Measurements from ENCODE around the gene YOD1. TPM values are rescaled to one million over a fixed set of nuclear protein-coding genes. Genes with fewer than 3 reads are reported as not detected.

YOD1 gene
- total and polyA plus RNA-seq, 2 of the 4 experiments (the other 2 are of a cell fraction), result 1.8 to 5.4 TPM

DNA sequence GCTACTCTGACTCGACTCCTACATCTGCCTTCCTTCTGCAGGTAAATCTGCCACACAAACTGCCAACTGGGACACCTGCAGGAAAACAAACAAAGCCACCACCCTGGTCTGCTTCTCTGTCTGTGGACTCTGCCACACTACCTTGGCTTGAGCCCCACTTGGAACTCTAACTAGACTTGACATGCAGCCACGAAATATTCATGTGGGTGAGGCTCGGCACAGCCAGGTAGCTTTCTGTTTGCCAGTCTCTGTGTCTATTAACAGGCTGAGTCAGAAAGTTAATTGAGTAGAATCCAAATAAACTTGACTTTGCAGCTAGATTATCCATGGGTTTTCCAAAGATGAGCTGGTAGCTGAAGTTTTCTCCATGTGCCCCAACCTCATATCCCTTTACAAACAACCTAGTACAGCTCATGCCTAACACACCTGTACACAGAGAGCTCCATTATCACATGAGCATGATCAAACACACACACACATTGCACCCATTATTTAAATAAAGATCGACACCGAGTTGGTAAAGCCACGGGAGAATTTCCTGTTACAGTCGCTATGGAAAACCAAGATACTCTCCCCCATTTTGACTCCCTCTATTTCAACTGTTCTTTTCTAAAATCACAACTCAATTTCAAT, 19.3 kb downstream of the YOD1 start:
- no peak overlapping the region for H3K14ac ChIP-seq (replicated peaks; ENCODE audit: low read depth, low read length)
- no peak overlapping the region for H3K9ac ChIP-seq (ENCODE audit: low read depth, low read length)
- in situ Hi-C loops (cut with MboI; ENCODE audit: low sequenced_read_pairs) (no loop called here), intact Hi-C loops (cut with micrococcal nuclease) (no loop called here), dilution Hi-C loops (cut with HindIII; ENCODE audit: low sequenced_read_pairs, unreplicated experiment) (no loop called here)
- H3K18ac ChIP-seq (ENCODE audit: low read depth, low read length), result no peak overlapping the region
- H4K91ac ChIP-seq (ENCODE audit: insufficient read depth, low read depth, low read length), result no peak overlapping the region
- H3K27ac ChIP-seq (ENCODE audit: insufficient read depth, low read length), result no peak overlapping the region
- peaks cover 6% of the 10 kb centered on the region; the same call in 1 of the 2 replicates for H3K9me1 ChIP-seq (ENCODE audit: insufficient read depth, low read length)
- H4K20me1 ChIP-seq (ENCODE audit: insufficient read depth, low read length), result no peaks in the 10 kb centered on the region
- no peak overlapping the region for H2BK120ac ChIP-seq (ENCODE audit: low read depth, low read length)
- peaks cover 10% of the 10 kb centered on the region for H3K27me3 ChIP-seq (ENCODE audit: control insufficient read depth, insufficient read depth, low read length)
- H4K5ac ChIP-seq (ENCODE audit: low read depth, low read length), result no peak overlapping the region
- no peak overlapping the region for H2AFZ ChIP-seq (replicated peaks; ENCODE audit: low read length, poor library complexity)
- no peak overlapping the region for H3K4me2 ChIP-seq (ENCODE audit: low read depth, low read length)
- ChIA-PET POLR2A (ENCODE audit: unreplicated experiment) (interaction anchor here (0.7 kb wide), 1 partner anchor 12 kb away, joined by 3 read pairs; no protein-coding TSS in a partner anchor), CTCF (no interaction called here)
- H3K56ac ChIP-seq (ENCODE audit: extremely low read depth, insufficient read depth, low read length), result no peak overlapping the region
- H4K8ac ChIP-seq (ENCODE audit: low read depth in 2 of 2, low read length in 2 of 2), result no peak overlapping the region
- H2AK9ac ChIP-seq (replicated peaks; ENCODE audit: low read depth, low read length, poor library complexity), result no peak overlapping the region
- no peak for TF ChIP-seq MXI1 (IDR thresholded peaks at IDR 0.05; ENCODE audit: borderline replicate concordance, low read depth, low read length)
- TF ChIP-seq FOS (IDR thresholded peaks at IDR 0.05; ENCODE audit: low read depth, low read length), result no peak
- TF ChIP-seq MAZ (IDR thresholded peaks at IDR 0.05; ENCODE audit: borderline replicate concordance, low read depth, low read length), result no peak
- TF ChIP-seq POLR2A (IDR thresholded peaks at IDR 0.05; ENCODE audit: low read depth, low read length), result no peak
- no peak for TF ChIP-seq BHLHE40 (IDR thresholded peaks at IDR 0.05; ENCODE audit: low read depth, low read length)
- no peak for TF ChIP-seq CHD1 (IDR thresholded peaks at IDR 0.05; ENCODE audit: low read depth, low read length)
- H3K9me3 ChIP-seq (ENCODE audit: control insufficient read depth, insufficient read depth, low read length), result no peaks in the 10 kb centered on the region
- no peaks in the 10 kb centered on the region for H3K79me1 ChIP-seq (ENCODE audit: low read depth in 1 of 2, low read length in 2 of 2)
- no peaks in the 10 kb centered on the region for H3K4me1 ChIP-seq (ENCODE audit: control insufficient read depth, insufficient read depth, low read length)
- 83% methylated on average over 2 of the region's 7 CpGs; no CpG with 5 or more reads in 1 of the 2 experiments for WGBS, 2 experiments (ENCODE audit: extremely low coverage in 2 of 2, insufficient read length in 1 of 2)
- no peak overlapping the region for H3K4me3 ChIP-seq (ENCODE audit: insufficient read depth, low read depth, low read length)
- no peaks in the 10 kb centered on the region for H3K36me3 ChIP-seq (ENCODE audit: control insufficient read depth, insufficient read depth, low read length)
- DNase-seq (no peak), ATAC-seq (ENCODE audit: low read depth) (no peak)
- no peak overlapping the region for H3K23ac ChIP-seq (ENCODE audit: low read depth, low read length)
- no peak overlapping the region for H3K4ac ChIP-seq (ENCODE audit: low read depth, low read length)
- no peak overlapping the region for H2BK5ac ChIP-seq (ENCODE audit: low read depth, low read length, poor library complexity, severe bottlenecking)
- H2BK15ac ChIP-seq (ENCODE audit: low read depth, low read length), result no peak overlapping the region
- H2BK20ac ChIP-seq (ENCODE audit: low read depth, low read length), result no peak overlapping the region
- BruUV-seq (replicated peaks), result no TSS peak
- H2AK5ac ChIP-seq (ENCODE audit: low read depth, low read length), result no peak overlapping the region

Data from IMR-90 (cell line).